B cell (primary cell): ENCODE results near the gene CNST. TPM values are rescaled to one million over a fixed set of nuclear protein-coding genes. Genes with fewer than 3 reads are reported as not detected.
"Not testable (repeated sequence)": the region's sequence is repeated elsewhere in the genome, so short reads cannot be mapped to it uniquely, and the experiment has no call there.

Experiments used
- ATAC-seq: fragments of 200-7000 bp; cut with Tn5 transposase; one replicate; pipeline ENCODE4 v1.10.0; 2021; ENCODE audit warnings: low read depth, mild to moderate bottlenecking, moderate number of reproducible peaks, moderate library complexity
- CTCF ChIA-PET: fragments of 350-600 bp; sonication (Branson Sonifier 250); formaldehyde crosslinking; loops from one replicate; lab custom pipeline; 2021; ENCODE audit warnings: antibody characterized with exemption, inconsistent platforms; lab: Charles Lee
- POLR2A ChIA-PET: fragments of 350-600 bp; sonication (Branson Sonifier 250); formaldehyde crosslinking; loops from one replicate; lab custom pipeline; 2021; ENCODE audit warnings: antibody characterized with exemption; lab: Charles Lee
- DNase-seq: peaks from one replicate; pipeline ENCODE4 v3.0.0; 2013
- H2AFZ ChIP-seq: 2 replicates; pipeline ENCODE4 v1.6.1; 2012; ENCODE audit warnings: mild to moderate bottlenecking, low read depth, low read length; ENCODE audit not compliant: insufficient read depth, poor library complexity, severe bottlenecking
- H3K27ac ChIP-seq, 2 donors: 1 replicate in 1 of 2; 2 replicates in 1 of 2; pipeline ENCODE4 v1.5.1; 2012 to 2013; ENCODE audit warnings: low read length in 2 of 2, mild to moderate bottlenecking in 2 of 2, moderate library complexity in 1 of 2
- H3K27me3 ChIP-seq, 4 experiments: fragments of 200-600 bp in 1 of 4; sonication (generic) in 1 of 4; replicated peaks in 1 of 4; 1 replicate in 2 of 4; 2 replicates in 2 of 4; pipeline versions ENCODE4 v1.6.1 to v1.7.0; 2013 to 2016; ENCODE audit warnings: low read length in 3 of 4, mild to moderate bottlenecking in 2 of 4, mixed read lengths in 1 of 4, moderate library complexity in 1 of 4; ENCODE audit not compliant: insufficient read depth in 4 of 4, control insufficient read depth in 3 of 4; ENCODE audit errors: control extremely low read depth in 1 of 4
- H3K36me3 ChIP-seq, 2 experiments: replicated peaks in 1 of 2; 1 replicate in 1 of 2; 2 replicates in 1 of 2; pipeline versions ENCODE4 v1.6.1 to v1.7.1; 2013; ENCODE audit warnings: low read length in 1 of 2; ENCODE audit not compliant: insufficient read depth in 2 of 2, control insufficient read depth in 1 of 2; ENCODE audit errors: control extremely low read depth in 1 of 2, extremely low read depth in 1 of 2
- H3K4me1 ChIP-seq, 2 donors: fragments of 200-600 bp in 1 of 2; sonication (generic) in 1 of 2; 1 replicate in 1 of 2; 2 replicates in 1 of 2; pipeline versions ENCODE4 v1.5.1 to v1.6.1; 2013 to 2017; ENCODE audit warnings: low read length in 2 of 2; ENCODE audit not compliant: control insufficient read depth in 2 of 2, insufficient read depth in 2 of 2
- H3K4me2 ChIP-seq: replicated peaks from 2 replicates; pipeline ENCODE3; 2012; ENCODE audit warnings: mild to moderate bottlenecking, low read depth, low read length; ENCODE audit not compliant: poor library complexity, severe bottlenecking
- H3K4me3 ChIP-seq, 5 experiments: fragments of 200-600 bp in 1 of 5; sonication (generic) in 1 of 5; 1 replicate in 3 of 5; 2 replicates in 2 of 5; pipeline versions ENCODE4 v1.5.1 to v1.7.0; 2011 to 2016; ENCODE audit warnings: low read length in 4 of 5, mild to moderate bottlenecking in 4 of 5, low read depth in 2 of 5, control low read depth in 1 of 5, moderate library complexity in 1 of 5; ENCODE audit not compliant: insufficient read depth in 1 of 5; ENCODE audit errors: control extremely low read depth in 1 of 5, extremely low read depth in 1 of 5
- H3K79me2 ChIP-seq: fragments of 200-600 bp; sonication (generic); one replicate; pipeline ENCODE4 v1.6.0; 2016; ENCODE audit warnings: low read length; ENCODE audit not compliant: control insufficient read depth, insufficient read depth
- H3K9ac ChIP-seq: fragments of 200-600 bp; sonication (generic); 2 replicates; pipeline ENCODE4 v1.6.1; 2017; ENCODE audit warnings: mild to moderate bottlenecking, low read length, moderate library complexity
- H3K9me3 ChIP-seq, 3 donors: one replicate each; pipeline versions ENCODE4 v1.6.1 to v1.7.1; 2013; ENCODE audit warnings: low read length in 2 of 3; ENCODE audit not compliant: control insufficient read depth in 2 of 3, insufficient read depth in 1 of 3; ENCODE audit errors: control extremely low read depth in 1 of 3
- H4K20me1 ChIP-seq: 2 replicates; pipeline ENCODE4 v1.6.0; 2012; ENCODE audit warnings: mild to moderate bottlenecking, low read length; ENCODE audit not compliant: insufficient read depth, control insufficient read depth, poor library complexity, severe bottlenecking
- H3K27ac Mint-ChIP-seq: one replicate; pipeline ENCODE4 v1.8.0; 2021; ENCODE audit warnings: mixed read lengths
- H3K27me3 Mint-ChIP-seq: one replicate; pipeline ENCODE4 v1.8.0; 2021; ENCODE audit warnings: mixed read lengths
- H3K4me1 Mint-ChIP-seq: one replicate; pipeline ENCODE4 v1.8.0; 2021; ENCODE audit warnings: mixed read lengths
- H3K4me3 Mint-ChIP-seq: one replicate; pipeline ENCODE4 v1.8.0; 2021; ENCODE audit warnings: mixed read lengths
- H3K9me3 Mint-ChIP-seq: one replicate; pipeline ENCODE4 v1.8.0; 2022; ENCODE audit warnings: mixed read lengths; ENCODE audit not compliant: insufficient read depth
- EZH2 ChIP-seq: IDR thresholded peaks from 2 replicates; pipeline ENCODE4 v1.6.1; 2012; ENCODE audit warnings: borderline replicate concordance, low read depth, mild to moderate bottlenecking, moderate library complexity, low read length; ENCODE audit not compliant: insufficient read depth, poor library complexity, severe bottlenecking
- WGBS: methylation state at CpG from one replicate; pipeline ENCODE4 v1.1.5; 2013; ENCODE audit warnings: missing lambda C conversion rate; ENCODE audit not compliant: insufficient coverage; 5-methylcytosine and 5-hydroxymethylcytosine counted together
- intact Hi-C: fragments of 100-400 bp; cut with micrococcal nuclease; formaldehyde crosslinking; loops from one replicate; pipeline ENCODE4 v1.10.0; 2022
- polyA plus RNA-seq: library from polyadenylated mRNA; depleted of rRNA; stranded (reverse); fragments of >200 nt; gene quantifications from 2 replicates; pipeline ENCODE4 v1.2.3, GENCODE V29; 2012
- total RNA-seq, 2 donors: library from RNA; stranded (reverse); fragments of 120-200 nt in 1 of 2; gene quantifications; 1 replicate in 1 of 2; 2 replicates in 1 of 2; pipeline versions ENCODE4 v1.2.3 to v1.2.4, GENCODE V29; 2013 to 2022
- TF ChIP-seq, protein P1 (sequence below): fragments of 200-600 bp; IDR thresholded peaks from one replicate; pipeline ENCODE4 v1.8.0; 2022; ENCODE audit warnings: antibody characterized with exemption, mild to moderate bottlenecking

CNST gene
- total and polyA plus RNA-seq, 2 donors (not counting 1 experiment from before 2014, with no cell fraction given): 26.9 to 54.0 TPM

DNA sequence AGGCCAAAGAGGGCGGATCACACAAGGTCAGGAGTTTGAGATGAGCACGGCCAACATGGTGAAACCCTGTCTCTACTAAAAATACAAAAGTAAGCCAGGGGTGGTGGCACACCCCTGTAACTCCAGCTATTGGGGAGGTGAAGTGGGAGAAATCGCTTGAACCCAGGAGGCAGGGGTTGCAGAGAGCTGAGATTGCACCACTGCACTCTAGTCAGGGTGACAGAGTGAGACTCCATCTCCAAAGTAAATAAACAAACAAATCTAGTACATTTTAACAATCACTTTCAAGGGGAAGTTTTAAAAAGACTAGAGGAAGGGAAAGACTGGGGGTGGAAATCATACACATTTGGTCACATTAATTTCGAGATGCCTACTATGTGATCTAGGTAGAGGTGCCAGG is 6.9 kb upstream of the CNST start:
- H3K36me3 ChIP-seq: peaks cover 12 to 41% of the 10 kb centered on the region in 2 experiments
- DNase-seq: no peak
- Mint-ChIP-seq H3K27me3 (no peaks in the 10 kb centered on the region), H3K4me3 (no peak overlapping the region), H3K9me3 (no peaks in the 10 kb centered on the region), H3K27ac (no peak overlapping the region), H3K4me1 (peaks cover 11% of the 10 kb centered on the region)
- no peaks in the 10 kb centered on the region for H3K9me3 ChIP-seq
- intact Hi-C loops: no loop called here
- H3K4me2 ChIP-seq: no peak overlapping the region
- H2AFZ ChIP-seq: no peak overlapping the region
- no peak overlapping the region for H3K4me3 ChIP-seq
- no peak for ATAC-seq
- ChIA-PET POLR2A (no interaction called here), CTCF (no interaction called here)
- H4K20me1 ChIP-seq: peaks cover 21% of the 10 kb centered on the region
- TF ChIP-seq, protein P1, sequence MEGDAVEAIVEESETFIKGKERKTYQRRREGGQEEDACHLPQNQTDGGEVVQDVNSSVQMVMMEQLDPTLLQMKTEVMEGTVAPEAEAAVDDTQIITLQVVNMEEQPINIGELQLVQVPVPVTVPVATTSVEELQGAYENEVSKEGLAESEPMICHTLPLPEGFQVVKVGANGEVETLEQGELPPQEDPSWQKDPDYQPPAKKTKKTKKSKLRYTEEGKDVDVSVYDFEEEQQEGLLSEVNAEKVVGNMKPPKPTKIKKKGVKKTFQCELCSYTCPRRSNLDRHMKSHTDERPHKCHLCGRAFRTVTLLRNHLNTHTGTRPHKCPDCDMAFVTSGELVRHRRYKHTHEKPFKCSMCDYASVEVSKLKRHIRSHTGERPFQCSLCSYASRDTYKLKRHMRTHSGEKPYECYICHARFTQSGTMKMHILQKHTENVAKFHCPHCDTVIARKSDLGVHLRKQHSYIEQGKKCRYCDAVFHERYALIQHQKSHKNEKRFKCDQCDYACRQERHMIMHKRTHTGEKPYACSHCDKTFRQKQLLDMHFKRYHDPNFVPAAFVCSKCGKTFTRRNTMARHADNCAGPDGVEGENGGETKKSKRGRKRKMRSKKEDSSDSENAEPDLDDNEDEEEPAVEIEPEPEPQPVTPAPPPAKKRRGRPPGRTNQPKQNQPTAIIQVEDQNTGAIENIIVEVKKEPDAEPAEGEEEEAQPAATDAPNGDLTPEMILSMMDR: no peak
- no peak for TF ChIP-seq EZH2
- 100% methylated on average over 2 of the region's 4 CpGs for WGBS
- H3K27me3 ChIP-seq: no peaks in the 10 kb centered on the region
- no peak overlapping the region for H3K27ac ChIP-seq
- H3K79me2 ChIP-seq: peaks cover 73% of the 10 kb centered on the region
- H3K4me1 ChIP-seq: peaks cover 2% of the 10 kb centered on the region in 2 donors
- no peak overlapping the region for H3K9ac ChIP-seq

DNA sequence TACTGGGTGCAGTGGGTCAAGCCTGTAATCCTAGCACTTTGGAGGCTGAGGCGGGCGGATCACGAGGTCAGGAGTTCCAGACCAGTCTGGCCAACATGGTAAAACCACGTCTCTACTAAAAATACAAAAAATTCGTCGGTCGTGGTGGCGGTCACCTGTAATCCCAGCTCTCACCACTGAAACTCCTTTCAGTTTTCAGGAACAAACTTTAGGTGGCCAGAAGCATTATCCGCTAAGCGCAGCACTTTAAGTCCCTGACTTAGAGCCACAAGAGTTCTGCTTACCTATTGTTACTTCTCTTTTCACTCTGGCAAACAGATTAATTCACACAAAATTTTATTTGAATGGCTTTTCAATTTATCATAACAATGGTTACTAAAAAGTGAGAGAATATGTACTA is 5.4 kb upstream of the CNST start:
- H3K36me3 ChIP-seq: peaks cover 10 to 32% of the 10 kb centered on the region in 2 experiments
- H3K4me2 ChIP-seq, H3K4me3 Mint-ChIP-seq, H3K9me3 Mint-ChIP-seq, H3K4me3 ChIP-seq, ATAC-seq, POLR2A ChIA-PET, DNase-seq, H3K9ac ChIP-seq, intact Hi-C loops, H3K27ac ChIP-seq, H3K27me3 Mint-ChIP-seq, H3K9me3 ChIP-seq, H3K27me3 ChIP-seq, H3K27ac Mint-ChIP-seq, H2AFZ ChIP-seq: not testable (repeated sequence)
- peaks cover 82% of the 10 kb centered on the region for H3K79me2 ChIP-seq
- CTCF ChIA-PET: interaction anchor here (0.6 kb wide), 1 partner anchor 812 kb away, joined by 3 read pairs; no protein-coding TSS in a partner anchor
- H4K20me1 ChIP-seq: peaks cover 34% of the 10 kb centered on the region
- 91% methylated on average over 8 of the region's 10 CpGs for WGBS
- H3K4me1 ChIP-seq: peaks cover 14 to 15% of the 10 kb centered on the region in 2 donors
- H3K4me1 Mint-ChIP-seq: peaks cover 19% of the 10 kb centered on the region
